ENCODE results near the gene SPSB4.
"Not testable (repeated sequence)": the region's sequence is repeated elsewhere in the genome, so short reads cannot be mapped to it uniquely, and the experiment has no call there.

Gene SPSB4

DNA sequence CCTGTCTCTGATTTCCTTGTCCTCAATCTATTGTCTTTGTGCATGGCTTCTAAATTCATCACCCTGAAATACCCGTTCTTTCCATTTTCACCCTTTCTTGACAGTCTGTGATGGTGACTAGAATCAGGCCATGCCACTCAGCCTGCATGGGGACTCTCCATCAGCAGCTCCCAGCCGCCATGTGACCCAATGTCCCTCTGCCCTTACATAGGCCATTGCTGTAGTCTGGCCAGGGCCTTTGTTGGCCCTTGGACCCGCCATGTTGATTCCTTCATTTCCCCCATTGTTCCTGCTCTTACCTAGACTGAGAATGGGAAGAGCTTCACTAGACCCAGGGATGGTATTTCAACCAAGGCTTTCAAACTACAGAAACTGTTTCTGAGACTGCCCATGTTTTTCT is 45.8 kb downstream of the SPSB4 start:
- DNase-seq, result no peak

DNA sequence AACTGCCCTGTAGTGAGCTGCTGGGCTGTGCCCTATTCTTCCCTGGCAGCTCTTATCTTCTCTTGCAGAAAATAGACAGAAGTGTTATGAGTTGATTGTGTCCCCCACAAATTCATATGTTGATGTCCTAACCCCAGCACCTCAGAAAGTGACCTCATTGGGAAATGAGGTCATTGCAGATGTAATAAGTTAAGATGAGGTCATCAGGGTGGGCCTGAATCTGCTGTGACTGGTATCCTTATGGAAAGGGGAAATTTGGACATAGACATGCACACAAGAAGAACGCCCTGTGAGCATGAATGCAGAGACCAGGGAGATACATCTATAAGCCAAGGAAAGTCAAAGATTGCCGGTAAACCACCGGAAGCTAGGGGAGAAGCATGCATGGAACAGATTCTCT is 49.0 kb downstream of the SPSB4 start:
- no peak for DNase-seq

DNA sequence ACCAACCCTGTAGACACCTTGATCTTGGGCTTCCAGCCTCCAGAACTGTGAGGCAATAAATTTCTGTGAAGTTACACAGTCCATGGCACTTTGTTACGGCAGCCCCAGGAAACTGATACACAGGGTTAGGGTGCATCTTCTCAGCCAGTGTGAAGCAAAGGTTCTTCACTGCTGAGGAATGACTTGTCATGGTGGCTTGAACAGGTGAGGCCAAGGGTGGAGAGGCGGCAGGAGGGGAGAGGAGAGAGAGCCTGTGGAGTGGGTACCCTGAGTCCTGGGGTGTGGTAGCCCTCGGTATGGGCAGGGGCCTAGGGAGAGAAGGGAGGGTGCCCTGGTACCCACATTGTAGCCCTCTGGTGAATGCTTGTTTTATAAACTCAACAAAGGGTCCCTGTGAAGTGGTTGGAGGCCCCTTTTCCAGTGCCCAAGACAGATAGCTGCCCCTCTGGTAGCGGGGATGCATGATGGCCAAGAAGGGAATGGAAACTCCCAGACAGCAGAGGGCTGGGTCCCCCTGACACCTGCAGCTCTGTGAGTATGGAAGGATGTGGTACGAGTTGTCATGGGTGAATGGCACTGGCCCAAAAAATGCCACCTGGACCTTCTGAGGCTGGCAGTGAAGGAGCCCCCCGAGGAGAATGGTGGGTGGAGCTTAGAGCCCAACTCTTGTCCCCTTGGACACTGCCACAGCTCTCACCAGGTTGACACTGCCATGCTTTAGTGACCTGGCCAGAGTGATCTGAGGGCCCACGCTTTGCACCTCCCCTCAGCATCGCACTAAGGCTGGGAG is 49.6 kb downstream of the SPSB4 start:
- no peak for DNase-seq

DNA sequence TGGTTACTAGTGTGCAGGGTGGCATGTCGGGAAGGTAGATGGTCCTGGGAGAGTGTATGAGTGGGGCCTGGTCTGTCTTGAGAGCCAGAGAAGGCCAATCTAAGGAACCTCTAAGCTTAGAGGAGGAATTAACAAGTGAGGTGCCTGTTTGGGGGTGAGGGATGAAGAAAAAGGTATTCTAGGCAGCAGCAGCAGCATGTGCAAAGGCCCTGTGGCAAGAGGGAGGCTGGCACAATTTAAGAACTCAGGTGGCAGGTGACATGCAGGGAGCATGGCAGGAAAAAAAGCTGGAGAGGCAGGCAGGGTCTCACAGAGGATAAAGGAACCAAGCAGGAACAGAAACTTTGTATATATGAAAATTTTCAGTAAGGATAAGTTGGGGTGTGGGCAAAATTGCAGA is 51.2 kb downstream of the SPSB4 start:
- DNase-seq, result no peak

DNA sequence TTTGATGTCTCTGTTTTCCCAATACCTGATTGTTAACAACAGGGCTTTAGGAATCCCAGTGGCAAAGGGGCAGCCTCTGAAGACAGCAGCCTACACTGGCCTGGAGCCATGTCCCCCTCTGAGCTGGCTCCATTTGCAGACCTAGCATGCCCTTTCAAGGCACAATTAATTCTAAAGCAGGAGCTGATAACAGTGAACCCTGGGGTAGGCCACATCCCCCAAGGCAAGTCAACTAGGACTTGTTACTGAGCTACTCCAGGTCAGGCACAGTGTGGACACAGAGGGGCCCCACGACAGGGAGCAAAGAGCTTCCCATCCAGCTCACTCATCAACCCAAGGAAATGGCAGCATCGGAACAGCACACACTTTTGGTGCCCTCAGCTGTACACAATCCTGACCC is 51.9 kb downstream of the SPSB4 start:
- no peak for DNase-seq

DNA sequence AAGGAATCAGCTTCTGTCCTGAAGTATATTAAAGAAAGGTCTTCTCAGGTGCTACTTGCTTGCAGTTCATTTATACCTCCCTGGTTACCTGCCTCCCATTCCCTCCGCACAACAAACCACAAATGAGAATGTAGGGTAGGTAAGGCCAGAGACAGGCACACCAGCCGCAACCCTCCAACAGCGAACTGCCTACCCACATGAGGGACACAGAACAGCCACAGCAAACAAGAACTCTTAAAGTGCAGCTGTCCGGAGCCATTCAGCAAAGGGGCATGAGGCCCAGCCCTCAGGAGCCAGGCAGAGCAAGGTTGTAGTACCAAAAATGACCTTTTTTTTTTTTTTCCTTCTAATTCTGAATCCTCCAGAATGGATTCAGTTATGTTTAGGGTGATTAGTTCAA is 52.4 kb downstream of the SPSB4 start:
- no peak for DNase-seq

DNA sequence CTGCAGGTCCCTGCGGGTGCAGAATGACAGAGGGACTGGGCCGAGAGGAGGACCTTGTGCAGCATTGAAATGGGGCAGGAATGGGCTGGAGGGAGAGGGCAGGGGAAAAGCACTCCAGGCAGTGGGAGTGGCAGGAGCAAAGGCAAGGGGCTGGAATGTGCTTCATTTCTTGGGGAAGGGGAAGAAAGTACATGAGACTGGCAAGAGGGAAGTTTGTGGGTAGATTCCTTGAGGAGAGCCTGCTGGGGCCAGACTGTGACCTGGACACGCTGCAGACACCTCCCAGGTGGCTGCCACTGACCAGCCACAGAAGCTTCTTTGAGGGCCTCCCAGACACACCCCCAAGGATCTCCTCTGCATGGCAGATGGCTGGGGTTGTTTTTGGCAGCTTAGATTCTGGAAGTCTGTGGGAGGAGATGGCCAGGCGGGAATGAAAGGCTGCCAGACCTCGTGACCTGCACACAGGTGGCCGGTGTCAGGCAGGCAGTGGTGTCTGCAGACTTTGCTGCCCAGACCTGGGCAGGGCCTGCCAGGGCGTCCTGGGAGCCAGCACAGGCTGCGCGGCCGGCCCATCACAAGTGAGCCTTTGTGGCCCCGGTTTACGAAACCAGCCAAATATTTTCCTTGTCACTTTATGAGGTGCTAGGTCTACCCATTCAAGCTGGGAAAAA is 53.1 kb downstream of the SPSB4 start:
- no peak for DNase-seq

DNA sequence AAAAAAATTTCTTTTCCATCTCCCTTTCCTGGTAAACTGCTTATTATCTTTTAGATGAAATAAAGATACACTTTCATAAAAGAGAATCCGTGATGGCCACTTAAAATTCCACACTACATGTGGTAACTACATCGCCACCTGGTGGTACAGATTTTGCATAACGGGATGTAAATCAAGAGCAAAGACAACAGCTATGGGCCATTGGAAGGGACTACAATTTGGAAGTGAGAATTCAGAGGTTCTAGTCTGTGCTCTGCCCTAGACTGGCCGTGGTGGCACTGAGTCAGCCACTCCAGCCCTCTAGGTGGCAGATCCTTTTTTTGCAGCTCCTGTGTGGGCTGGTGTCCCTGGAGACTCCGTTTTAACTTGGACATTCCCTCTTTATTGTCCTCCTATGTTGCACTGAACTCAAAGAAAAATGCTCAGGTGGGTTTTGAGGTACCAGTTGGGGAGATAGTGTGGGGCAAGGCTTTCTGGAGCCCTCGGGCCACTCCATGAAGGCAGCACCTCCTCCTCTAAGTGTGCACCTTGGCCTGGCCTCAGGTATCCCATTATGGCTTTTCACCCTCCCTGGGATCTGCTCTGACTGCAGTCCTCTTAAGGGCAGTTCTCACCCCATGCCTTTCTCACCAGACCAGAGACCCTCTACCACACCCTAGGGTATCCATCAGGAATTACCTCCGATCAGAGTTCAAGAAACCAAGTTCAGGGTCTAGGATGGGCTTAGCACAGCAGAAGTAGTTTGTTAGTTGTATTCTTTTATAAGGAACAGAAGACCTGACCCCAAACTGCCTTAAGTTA is 54.9 kb downstream of the SPSB4 start:
- peak; percentile 74 for DNase-seq

DNA sequence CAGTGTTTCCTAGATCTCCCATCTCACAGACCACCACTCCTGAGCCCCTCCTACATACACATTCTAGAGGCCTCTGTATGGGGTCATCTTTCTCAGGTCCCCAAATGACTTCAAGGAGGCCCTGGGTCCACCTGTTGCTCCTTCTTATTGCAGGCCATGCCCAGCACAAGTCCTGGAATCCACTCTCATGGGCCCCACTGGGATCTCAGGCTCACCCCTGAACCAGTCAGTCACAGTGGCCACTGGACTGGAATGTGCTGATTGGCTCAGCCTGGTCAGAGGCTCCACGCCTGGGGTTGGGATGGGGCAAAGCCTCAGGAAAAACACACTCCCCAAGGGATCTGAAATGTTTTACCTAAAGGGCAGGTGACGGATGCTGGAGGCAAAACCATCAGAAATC is 55.7 kb downstream of the SPSB4 start:
- DNase-seq, result no peak

DNA sequence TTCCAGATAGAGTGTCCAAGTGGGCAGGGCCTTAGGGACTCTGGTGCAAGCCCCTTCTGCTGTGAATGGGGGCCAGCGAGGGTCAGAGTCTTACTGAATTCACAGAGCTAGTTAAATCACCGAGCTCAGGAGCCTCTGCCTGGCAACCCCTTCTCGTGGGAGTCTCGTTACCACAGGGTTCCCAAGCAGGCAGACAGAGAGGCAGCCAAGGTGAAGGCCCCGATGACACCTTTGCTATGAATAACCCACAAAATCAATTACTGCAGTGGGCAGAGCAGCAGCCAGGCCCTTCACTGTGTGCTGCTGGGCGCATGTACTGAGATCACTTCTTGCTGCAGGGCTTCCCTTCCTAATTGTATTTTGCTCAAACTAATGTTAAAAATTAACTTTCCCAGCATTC is 56.9 kb downstream of the SPSB4 start:
- DNase-seq, result no peak

DNA sequence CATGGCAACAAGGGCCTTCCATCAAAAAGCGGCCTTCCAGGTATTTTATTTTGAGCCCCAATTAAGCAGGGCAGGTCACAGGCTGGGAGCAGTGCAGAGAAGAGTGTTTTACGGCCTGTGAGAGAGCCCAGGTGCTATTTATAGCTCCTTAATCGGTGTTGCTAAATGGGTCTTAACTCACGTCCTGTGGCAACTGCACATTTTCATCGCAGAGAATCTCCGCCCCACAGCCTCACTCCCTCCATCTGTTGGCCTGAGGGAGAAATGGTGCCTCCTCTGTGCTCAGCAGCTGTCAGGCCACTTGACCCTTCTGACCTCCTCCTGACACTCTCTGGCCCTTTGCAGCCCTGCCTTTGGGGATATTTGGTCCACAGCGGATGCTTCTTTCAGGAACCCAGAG is 58.6 kb downstream of the SPSB4 start:
- no peak for DNase-seq

DNA sequence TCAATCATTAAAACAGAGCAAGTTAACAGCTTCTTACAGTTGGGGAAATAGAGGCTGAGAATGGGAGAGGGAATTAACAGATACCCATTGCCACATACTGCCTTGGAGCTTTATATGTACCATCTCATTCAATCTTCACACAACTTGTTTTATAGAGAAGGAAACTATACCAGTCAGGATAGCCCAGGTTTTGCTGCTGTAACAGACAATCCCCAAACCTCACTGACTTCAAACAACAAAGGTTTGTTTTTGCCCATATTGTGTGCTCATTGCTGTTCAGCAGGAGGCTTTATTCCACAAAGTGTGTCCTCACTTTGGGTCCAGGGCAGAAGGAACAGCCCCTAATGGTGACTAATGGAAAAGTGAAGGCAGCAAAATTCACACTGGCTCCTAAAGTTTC is 59.2 kb downstream of the SPSB4 start:
- no peak for DNase-seq

DNA sequence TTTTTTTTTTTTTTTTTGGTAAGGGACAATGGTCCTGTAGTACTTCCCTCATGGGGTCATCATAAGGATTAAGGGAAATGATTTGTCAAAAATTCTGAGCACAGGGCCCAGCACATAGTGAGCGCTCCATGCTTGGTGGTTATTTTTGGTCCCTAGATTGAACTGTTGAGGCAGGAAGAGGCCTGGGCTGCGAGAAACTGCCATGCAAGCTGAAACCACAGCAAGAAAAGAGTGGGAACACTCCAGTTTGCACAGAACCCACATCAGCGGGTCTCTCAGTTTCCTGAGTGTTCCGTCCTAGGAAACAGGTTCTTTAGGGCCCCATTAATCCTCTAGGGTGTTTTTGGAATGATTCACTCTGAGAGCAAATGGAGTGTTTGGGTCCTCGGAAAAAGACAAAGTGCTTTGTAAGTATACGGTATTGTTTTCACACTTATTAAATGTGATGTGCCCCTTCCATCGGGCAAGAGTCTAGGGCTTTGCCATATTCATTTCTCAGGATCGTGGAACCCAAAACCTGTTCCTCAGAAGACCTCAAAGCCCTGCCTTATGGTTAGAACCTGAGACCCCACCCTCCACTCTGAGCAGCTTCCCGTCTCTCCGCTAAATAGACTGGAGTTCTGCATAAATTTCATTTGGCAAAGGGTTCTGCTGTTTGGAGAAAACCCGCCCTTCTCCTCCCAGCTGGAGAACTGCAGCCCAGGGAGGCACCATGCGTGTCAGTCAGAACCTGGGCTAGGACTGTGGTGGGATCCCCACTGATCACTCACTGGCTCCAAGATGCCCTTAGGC is 60.4 kb downstream of the SPSB4 start:
- no peak for DNase-seq

DNA sequence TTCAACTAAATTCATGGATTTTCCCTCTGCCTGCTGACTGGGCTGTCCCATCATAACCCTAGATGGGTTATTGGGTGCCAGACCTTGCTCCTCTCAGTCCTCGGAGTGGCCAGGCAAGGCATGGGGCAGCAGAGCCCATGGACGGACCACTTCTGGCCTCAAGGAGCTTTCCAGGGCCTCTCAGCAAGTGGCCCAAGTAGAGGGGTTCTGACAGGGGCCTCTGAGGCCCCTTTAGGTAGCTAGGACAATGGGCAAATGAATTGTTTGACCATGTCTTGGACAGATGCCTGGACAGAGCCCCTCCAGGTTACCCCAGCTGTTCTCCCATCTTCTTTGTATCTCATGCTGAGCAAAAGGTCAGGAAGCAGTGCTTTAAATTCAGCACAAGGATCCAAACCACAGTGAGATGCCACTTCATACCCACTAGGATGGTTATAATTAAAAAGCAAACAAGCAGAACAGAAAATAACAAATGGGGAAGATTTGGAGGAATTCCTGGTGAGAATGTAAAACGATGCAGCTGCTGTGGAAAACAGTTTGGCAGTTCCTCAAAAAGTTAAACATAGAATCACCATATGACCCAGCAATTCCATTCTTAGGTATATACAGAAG is 61.6 kb downstream of the SPSB4 start:
- no peak for DNase-seq

DNA sequence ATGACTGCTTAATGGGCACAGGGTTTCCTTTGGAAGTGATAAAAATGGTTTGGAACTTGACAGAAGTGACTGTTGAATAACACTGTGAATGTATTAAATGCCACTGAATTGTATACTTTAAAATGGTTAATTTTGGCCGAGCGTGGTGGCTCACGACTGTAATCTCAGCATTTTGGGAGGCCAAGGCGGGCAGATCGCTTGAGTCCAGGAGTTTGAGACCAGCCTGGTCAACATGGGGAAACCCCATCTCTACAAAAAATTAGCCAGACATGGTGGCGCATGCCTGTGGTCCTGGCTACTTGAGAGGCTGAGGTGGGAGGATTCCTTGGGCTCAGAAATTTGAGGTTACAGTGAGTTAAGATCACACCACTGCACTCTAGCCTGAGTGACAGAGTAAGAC is 62.5 kb downstream of the SPSB4 start:
- not testable (repeated sequence) for DNase-seq

DNA sequence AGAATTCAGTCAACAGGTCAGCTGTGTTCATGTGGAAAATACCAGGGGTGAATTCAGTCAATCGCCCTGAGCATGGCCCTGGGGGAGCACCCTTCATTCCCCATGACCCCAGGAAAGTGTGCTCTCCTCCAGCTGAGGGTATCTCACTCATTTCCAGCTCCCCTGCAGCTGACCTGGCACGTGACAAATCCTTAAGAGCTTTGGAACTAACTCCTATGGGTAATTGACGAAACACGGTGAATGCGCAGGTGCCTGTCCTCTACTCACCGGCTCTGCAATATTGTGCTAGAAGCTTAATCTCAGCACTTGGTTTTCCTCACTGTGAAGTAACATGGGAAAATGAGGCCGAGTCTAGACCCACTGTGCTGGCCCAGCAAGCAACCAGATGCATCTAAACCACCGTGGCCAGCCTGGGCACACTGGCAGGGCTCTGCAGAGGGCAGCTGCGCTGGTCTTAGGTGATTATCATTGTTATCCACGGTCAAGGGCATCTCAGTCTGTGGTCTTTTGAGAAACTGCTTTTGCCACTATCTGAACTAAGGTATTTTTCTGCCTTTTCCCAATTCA is 63.1 kb downstream of the SPSB4 start:
- no peak for DNase-seq

DNA sequence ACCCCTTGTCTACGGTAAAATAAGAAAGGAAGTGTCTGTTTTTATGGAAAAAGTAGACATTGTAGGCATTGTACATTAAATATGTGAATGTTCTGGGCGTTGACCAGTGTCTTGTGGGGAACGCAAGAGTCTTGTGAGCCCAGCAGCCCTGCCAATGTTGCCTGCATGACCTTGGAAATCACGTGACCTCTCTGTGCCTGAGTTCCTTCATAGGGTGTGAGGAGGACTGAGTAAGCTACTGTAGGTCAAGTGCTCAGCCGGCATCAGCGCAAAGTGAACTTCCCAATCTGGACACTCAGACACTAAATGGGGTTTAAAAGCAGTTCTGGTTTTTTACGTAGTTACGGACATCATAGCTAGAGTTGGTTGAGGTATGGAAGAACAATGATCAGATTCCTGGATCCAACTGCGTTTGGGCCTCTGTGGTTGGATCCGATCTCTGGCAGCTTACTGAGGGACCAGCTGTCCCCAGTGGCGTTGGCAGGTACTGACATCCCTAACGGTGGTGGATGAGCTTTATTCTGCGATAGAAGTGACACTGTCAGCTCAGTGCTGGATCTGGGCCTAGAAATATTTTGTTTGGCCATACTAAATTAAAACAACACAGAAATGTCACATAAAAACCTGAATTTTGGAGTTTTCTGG is 63.8 kb downstream of the SPSB4 start:
- DNase-seq, result no peak

DNA sequence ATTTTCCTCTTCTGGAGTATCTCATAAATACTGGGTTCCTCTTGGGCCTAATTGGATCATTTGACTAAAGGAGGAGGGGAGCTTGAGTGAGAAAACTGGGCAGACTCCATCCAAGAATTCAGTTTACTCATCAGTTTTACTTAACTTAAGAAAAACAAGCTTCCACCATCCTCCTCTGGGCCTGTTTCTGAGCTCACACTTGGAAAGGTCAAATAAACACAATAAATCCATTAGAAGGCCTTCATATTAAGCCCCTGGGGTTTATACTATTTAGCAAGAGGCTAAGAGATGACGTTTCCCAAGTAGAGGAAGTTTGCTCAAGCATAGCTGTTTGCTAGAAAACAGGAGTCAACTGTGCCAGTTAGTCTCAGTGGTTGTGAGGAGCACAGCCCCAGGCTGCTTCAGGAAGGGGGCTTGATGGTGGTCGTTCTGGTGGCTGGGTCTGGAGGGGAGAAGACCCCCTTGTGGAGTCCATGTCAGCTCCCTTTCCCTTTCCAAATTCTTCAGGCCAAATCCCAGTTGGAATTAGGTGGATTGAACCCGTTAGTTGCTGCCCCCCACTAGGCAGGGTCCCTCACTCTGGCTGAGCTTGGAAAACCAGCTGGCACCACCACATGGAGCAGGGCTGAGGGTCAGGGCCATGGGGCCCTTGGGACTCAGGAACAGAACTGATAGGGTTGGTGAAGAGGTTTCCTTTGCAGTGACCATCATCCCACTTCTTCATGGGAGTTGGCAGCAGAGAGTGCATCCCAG is 64.8 kb downstream of the SPSB4 start:
- no peak for DNase-seq

DNA sequence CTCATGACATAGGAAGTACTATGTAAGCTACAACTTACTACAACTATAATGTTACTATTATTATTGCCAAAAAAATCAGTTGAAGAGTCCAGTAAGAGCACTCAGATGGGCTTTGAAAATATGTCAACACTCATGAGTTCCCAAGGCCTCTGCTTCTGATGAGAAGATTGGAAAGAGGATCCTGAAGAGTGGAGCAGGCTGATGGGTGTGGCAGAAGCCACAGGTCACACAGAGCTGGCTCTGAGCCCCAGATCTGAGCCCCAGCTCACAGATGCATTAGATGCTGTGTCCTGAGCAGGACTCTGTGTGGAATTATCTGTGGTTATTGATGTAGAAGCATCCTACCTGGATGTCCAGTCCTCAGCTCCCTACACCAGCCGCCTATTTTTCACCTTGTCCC is 65.6 kb downstream of the SPSB4 start:
- DNase-seq, result no peak

DNA sequence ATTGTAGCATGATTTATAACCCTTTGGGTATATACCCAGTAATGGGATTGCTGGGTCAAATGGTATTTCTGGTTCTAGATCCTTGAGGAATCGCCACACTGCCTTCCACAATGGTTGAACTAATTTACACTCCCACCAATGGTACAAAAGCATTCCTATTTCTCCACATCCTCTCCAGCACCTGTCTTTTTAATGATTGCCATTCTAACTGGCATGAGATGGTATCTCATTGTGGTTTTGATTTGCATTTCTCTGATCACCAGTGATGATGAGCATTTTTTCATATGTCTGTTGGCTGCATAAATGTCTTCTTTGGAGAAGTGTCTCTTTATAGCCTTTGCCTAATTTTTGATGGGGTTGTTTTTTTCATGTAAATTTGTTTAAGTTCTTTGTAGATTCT is 66.8 kb downstream of the SPSB4 start:
- DNase-seq, result not testable (repeated sequence)

DNA sequence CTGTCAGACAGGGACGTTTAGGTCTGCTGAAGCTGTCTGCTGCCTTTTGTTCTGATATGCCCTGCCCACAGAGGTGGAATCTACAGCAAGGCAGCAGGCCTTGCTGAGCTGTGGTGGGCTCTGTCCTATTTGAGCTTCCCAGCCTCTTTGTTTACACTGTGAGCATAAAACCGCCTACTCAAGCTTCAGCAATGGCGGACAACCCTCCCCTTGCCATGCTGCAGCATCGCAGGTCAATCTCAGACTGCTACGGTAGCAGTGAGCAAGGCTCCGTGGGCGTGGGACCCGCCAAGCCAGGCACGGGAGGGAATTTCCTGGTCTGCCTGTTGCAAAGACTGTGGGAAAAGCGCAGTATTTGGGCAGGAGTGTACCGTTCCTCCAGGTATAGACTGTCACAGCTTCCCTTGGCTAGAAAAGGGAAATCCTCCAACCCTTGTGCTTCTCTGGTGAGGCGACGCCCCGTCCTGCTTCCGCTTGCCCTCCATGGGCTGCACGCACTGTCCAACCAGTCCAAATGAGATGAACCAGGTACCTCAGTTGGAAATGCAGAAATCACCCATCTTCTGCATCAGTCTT is 71.4 kb downstream of the SPSB4 start:
- DNase-seq, result no peak

All from fibroblast of skin of right biceps (primary cell).